IMR-90 (cell line): ENCODE measurements around the gene LZTS3. TPM values are rescaled to one million over a fixed set of nuclear protein-coding genes. Genes with fewer than 3 reads are reported as not detected.

Experiments
- ATAC-seq: fragments of 200-7000 bp; cut with Tn5 transposase; 2 replicates; pipeline ENCODE4 v1.9.1; 2020; ENCODE audit warnings: low read depth, mild to moderate bottlenecking, moderate library complexity
- BruUV-seq: library from RNA; stranded (reverse); fragments of 400-500 nt; replicated peaks from 2 replicates; lab custom pipeline; 2021; lab: Mats Ljungman, UMichigan
- CTCF ChIA-PET: fragments of 300-600 bp; formaldehyde crosslinking; extraction: SDS; loops from one replicate; lab custom pipeline; 2021; ENCODE audit warnings: antibody characterized with exemption; lab: Yijun Ruan, JAX
- POLR2A ChIA-PET: fragments of 300-600 bp; sonication (Branson Sonifier 250); formaldehyde crosslinking; loops from one replicate; lab custom pipeline; 2022; ENCODE audit warnings: antibody characterized with exemption; ENCODE audit not compliant: unreplicated experiment; lab: Charles Lee
- DNase-seq: peaks from one replicate; pipeline ENCODE4 v3.0.0; 2013
- H2AFZ ChIP-seq: replicated peaks from 2 replicates; pipeline ENCODE3; 2013; ENCODE audit warnings: low read length, mild to moderate bottlenecking; ENCODE audit not compliant: poor library complexity
- H2AK5ac ChIP-seq: 2 replicates; pipeline ENCODE4 v1.6.1; 2013; ENCODE audit warnings: low read depth, low read length, inconsistent platforms
- H2AK9ac ChIP-seq: replicated peaks from 2 replicates; pipeline ENCODE3; 2013; ENCODE audit warnings: mild to moderate bottlenecking, low read depth, low read length, moderate library complexity; ENCODE audit not compliant: poor library complexity
- H2BK120ac ChIP-seq: 2 replicates; pipeline ENCODE4 v1.6.1; 2013; ENCODE audit warnings: low read depth, low read length, inconsistent platforms
- H2BK15ac ChIP-seq: 3 replicates; pipeline ENCODE4 v1.6.1; 2013; ENCODE audit warnings: low read depth, low read length, inconsistent platforms
- H2BK20ac ChIP-seq: 2 replicates; pipeline ENCODE4 v1.6.1; 2013; ENCODE audit warnings: low read depth, mild to moderate bottlenecking, inconsistent platforms, low read length, moderate library complexity
- H2BK5ac ChIP-seq: 2 replicates; pipeline ENCODE4 v1.6.1; 2013; ENCODE audit warnings: mild to moderate bottlenecking, low read depth, low read length, inconsistent platforms; ENCODE audit not compliant: poor library complexity, severe bottlenecking
- H3K14ac ChIP-seq: replicated peaks from 2 replicates; pipeline ENCODE4 v1.6.1; 2013; ENCODE audit warnings: low read depth, low read length, inconsistent platforms
- H3K18ac ChIP-seq: 2 replicates; pipeline ENCODE4 v1.6.1; 2013; ENCODE audit warnings: low read depth, low read length, control low read depth
- H3K23ac ChIP-seq: 2 replicates; pipeline ENCODE4 v1.6.1; 2013; ENCODE audit warnings: low read depth, low read length, inconsistent platforms
- H3K27ac ChIP-seq: 2 replicates; pipeline ENCODE4 v1.5.1; 2013; ENCODE audit warnings: mild to moderate bottlenecking, control low read depth, low read length; ENCODE audit not compliant: insufficient read depth
- H3K27me3 ChIP-seq: 2 replicates; pipeline ENCODE4 v1.6.1; 2013; ENCODE audit warnings: low read length; ENCODE audit not compliant: control insufficient read depth, insufficient read depth
- H3K36me3 ChIP-seq: 2 replicates; pipeline ENCODE4 v1.6.1; 2013; ENCODE audit warnings: low read length, mixed read lengths; ENCODE audit not compliant: control insufficient read depth, insufficient read depth
- H3K4ac ChIP-seq: 2 replicates; pipeline ENCODE4 v1.6.1; 2013; ENCODE audit warnings: low read depth, low read length, inconsistent platforms
- H3K4me1 ChIP-seq: 2 replicates; pipeline ENCODE4 v1.6.1; 2013; ENCODE audit warnings: low read length, mixed read lengths; ENCODE audit not compliant: control insufficient read depth, insufficient read depth
- H3K4me2 ChIP-seq: 2 replicates; pipeline ENCODE4 v1.6.1; 2013; ENCODE audit warnings: low read depth, mild to moderate bottlenecking, control low read depth, low read length, moderate library complexity
- H3K4me3 ChIP-seq: 2 replicates; pipeline ENCODE4 v1.5.1; 2013; ENCODE audit warnings: low read depth, mild to moderate bottlenecking, control low read depth, low read length, moderate library complexity; ENCODE audit not compliant: insufficient read depth
- H3K56ac ChIP-seq: 2 replicates; pipeline ENCODE4 v1.6.1; 2013; ENCODE audit warnings: low read length, inconsistent platforms; ENCODE audit not compliant: insufficient read depth; ENCODE audit errors: extremely low read depth
- H3K79me1 ChIP-seq, 2 experiments: 2 replicates each; pipeline ENCODE4 v1.6.1; 2013; ENCODE audit warnings: low read length in 2 of 2, inconsistent platforms in 1 of 2, low read depth in 1 of 2
- H3K9ac ChIP-seq: 2 replicates; pipeline ENCODE4 v1.6.1; 2013; ENCODE audit warnings: low read depth, low read length, control low read depth
- H3K9me1 ChIP-seq: 2 replicates; pipeline ENCODE4 v1.6.1; 2013; ENCODE audit warnings: low read length, inconsistent platforms; ENCODE audit not compliant: insufficient read depth
- H3K9me3 ChIP-seq: 2 replicates; pipeline ENCODE4 v1.6.1; 2013; ENCODE audit warnings: low read length; ENCODE audit not compliant: control insufficient read depth, insufficient read depth
- H4K20me1 ChIP-seq: 2 replicates; pipeline ENCODE4 v1.6.1; 2013; ENCODE audit warnings: low read length, inconsistent platforms; ENCODE audit not compliant: insufficient read depth
- H4K5ac ChIP-seq: 2 replicates; pipeline ENCODE4 v1.6.1; 2013; ENCODE audit warnings: mild to moderate bottlenecking, low read depth, low read length, control low read depth
- H4K8ac ChIP-seq, 2 experiments: 2 replicates each; pipeline ENCODE4 v1.6.1; 2013; ENCODE audit warnings: low read depth in 2 of 2, low read length in 2 of 2, control low read depth in 1 of 2, inconsistent platforms in 1 of 2
- H4K91ac ChIP-seq: 2 replicates; pipeline ENCODE4 v1.6.1; 2013; ENCODE audit warnings: low read depth, low read length, inconsistent platforms; ENCODE audit not compliant: insufficient read depth
- MXI1 ChIP-seq: IDR thresholded peaks from 2 replicates; pipeline ENCODE4 v1.6.1; 2012; ENCODE audit warnings: low read depth, mild to moderate bottlenecking, low read length, moderate library complexity, borderline replicate concordance
- RCOR1 ChIP-seq: IDR thresholded peaks from 2 replicates; pipeline ENCODE4 v1.6.1; 2012; ENCODE audit warnings: mild to moderate bottlenecking, low read length, improper control_type of control experiment; ENCODE audit not compliant: insufficient replicate concordance
- WGBS, 2 experiments: methylation state at CpG; one replicate each; pipeline versions ENCODE4 v1.1.5 to v1.1.7; 2013; ENCODE audit warnings: missing lambda C conversion rate in 2 of 2; ENCODE audit not compliant: insufficient read length in 1 of 2; ENCODE audit errors: extremely low coverage in 2 of 2; 5-methylcytosine and 5-hydroxymethylcytosine counted together
- dilution Hi-C: fragments of 300-500 bp; cut with HindIII; formaldehyde crosslinking; loops from one replicate; pipeline ENCODE4 v1.14.3; 2018; ENCODE audit warnings: low sequenced_read_pairs; ENCODE audit not compliant: unreplicated experiment
- in situ Hi-C: fragments of 300-500 bp; cut with MboI; formaldehyde crosslinking; loops from 3 replicates; pipeline ENCODE4 v1.14.3; 2019; ENCODE audit warnings: low sequenced_read_pairs, inconsistent platforms, mixed read lengths
- intact Hi-C: fragments of 100-400 bp; cut with micrococcal nuclease; formaldehyde crosslinking; loops from 2 replicates; pipeline ENCODE4 v1.10.0; 2022
- polyA plus RNA-seq, 3 experiments: library from polyadenylated mRNA; depleted of rRNA; stranded (reverse); fragments of >200 nt; gene quantifications; 2 replicates each; pipeline ENCODE4 v1.2.3, GENCODE V29; 2012; ENCODE audit warnings: low replicate concordance in 1 of 3
- total RNA-seq: library from RNA; depleted of rRNA; stranded (reverse); fragments of >200 nt; gene quantifications from 2 replicates; pipeline ENCODE4 v1.2.3, GENCODE V29; 2012

Gene LZTS3
- total and polyA plus RNA-seq, 2 of the 4 experiments (the other 2 are of a cell fraction): 1.4 to 3.2 TPM

DNA sequence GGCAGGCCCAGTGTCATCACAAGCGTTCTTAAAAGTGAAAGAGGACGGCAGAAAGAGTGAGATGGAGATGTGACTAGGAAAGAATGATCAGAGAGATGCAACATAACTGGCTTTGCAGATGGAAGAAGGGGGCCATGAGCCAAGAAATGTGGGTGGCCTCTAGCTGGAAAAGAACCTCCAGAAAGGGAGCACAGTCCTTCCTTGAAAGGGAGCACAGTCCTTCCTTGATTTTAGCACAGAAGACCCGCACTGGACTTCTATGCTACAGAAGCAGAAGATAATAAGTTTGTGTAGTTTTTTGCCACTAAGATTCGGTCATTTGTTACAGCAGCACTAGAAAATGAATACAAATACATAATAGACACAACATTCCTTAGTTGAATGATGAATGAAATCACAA lies 7.0 kb upstream of the LZTS3 start:
- Histone ChIP-seq H3K4me3 (no peak overlapping the region), H2AFZ (no peak overlapping the region), H3K79me1 (no peaks in the 10 kb centered on the region; a peak in 1 of 4 replicates), H2AK5ac (no peak overlapping the region), H3K9ac (no peak overlapping the region), H3K23ac (no peak overlapping the region), H4K91ac (no peak overlapping the region), H3K9me1 (no peaks in the 10 kb centered on the region), H3K4ac (no peak overlapping the region), H3K9me3 (no peaks in the 10 kb centered on the region), H3K14ac (no peak overlapping the region), H2AK9ac (no peak overlapping the region), H2BK15ac (no peak overlapping the region), H2BK20ac (no peak overlapping the region), H4K5ac (no peak overlapping the region), H4K8ac (no peak overlapping the region), H3K18ac (no peak overlapping the region), H3K4me2 (no peak overlapping the region), H2BK5ac (no peak overlapping the region), H3K27ac (no peak overlapping the region), H3K4me1 (0 out of 2 replicates have a peak, but pooled peaks cover 2% of the 10 kb centered on the region), H4K20me1 (no peaks in the 10 kb centered on the region), H2BK120ac (no peak overlapping the region), H3K56ac (no peak overlapping the region), H3K27me3 (no peaks in the 10 kb centered on the region), H3K36me3 (no peaks in the 10 kb centered on the region)
- DNase-seq: no peak
- TF ChIP-seq MXI1 (no peak), RCOR1 (no peak)
- intact Hi-C loops (no loop called here), dilution Hi-C loops (no loop called here), in situ Hi-C loops (no loop called here)
- ATAC-seq: no peak
- no TSS peak for BruUV-seq
- ChIA-PET CTCF (no interaction called here), POLR2A (no interaction called here)
- 72% methylated on average over 2 of the region's 4 CpGs; no CpG with 5 or more reads in 1 of the 2 experiments for WGBS, 2 experiments
